DMS153 treated with DMSO at 0.1 percent for 48 hours (cell line): Measurements from ENCODE around the gene EVC2.
"Not testable (repeated sequence)": the region's sequence is repeated elsewhere in the genome, so short reads cannot be mapped to it uniquely, and the experiment has no call there.

Experiments
- DNase-seq: peaks from one replicate; lab custom pipeline; 2025; ENCODE audit not compliant: unreplicated experiment; lab: John Stamatoyannopoulos, UW

EVC2 gene

DNA sequence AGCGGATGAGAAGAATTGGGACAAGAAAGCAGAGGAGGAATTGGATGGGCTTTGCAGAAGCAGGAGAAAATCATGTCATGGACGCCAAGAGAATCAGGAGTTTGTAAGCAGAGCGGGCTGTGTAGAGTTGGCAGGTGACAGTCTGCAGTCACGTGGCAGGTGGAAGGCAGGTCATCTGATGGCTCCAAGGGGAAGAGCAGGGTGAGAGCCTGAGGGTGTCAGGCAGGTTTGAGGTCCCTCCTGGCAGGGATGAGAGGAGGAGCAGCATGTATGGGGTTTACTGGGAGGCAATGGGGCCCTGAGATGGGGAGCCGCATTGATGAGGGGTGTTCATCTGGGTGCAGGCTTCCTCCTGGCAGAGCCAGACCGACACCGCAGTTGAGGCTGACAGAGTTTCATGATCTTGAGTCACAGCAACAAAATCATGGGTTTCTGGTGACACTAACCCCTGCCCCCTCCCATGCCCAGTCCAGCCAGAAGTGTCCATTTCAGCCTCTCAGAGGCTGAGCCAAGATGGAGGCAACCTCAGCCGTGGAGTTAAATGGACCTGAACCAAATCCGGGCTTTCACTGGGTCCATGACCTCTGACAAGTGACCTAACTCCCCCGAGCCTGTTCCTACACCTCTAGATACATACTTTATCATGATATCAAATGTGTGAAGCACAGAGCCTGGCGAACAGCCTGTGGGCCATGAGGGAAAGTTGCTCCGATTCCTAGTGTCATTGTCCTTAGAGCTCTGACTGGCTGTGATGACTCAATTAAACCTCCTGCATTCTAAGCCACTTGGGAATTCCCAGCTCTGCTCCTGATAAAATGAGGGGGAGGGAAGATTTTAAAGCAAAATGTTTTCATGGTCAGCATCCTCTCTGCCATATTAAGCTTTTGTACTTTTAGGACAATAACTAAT is 38.7 kb upstream of the EVC2 start:
- no peak for DNase-seq

DNA sequence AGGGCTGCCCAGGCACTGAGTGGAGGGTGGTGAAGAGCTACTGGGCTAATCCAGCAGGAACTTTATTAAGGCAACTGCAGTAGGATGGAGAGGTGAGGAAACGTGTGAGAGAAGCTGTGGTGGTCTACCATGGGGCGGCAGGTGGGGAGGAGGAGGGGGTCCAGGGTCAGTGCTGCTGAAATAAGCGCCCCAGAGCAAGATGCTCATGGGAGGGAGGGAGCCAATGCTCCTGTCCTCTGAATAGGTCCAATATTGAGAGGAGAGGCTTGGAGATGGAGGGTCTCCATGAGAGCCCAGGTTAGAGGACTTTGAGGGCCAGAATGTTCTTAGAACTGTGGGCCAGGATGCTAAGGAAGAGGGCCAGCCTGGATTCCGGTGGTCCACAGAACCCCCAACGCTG is 37.9 kb upstream of the EVC2 start:
- no peak for DNase-seq

DNA sequence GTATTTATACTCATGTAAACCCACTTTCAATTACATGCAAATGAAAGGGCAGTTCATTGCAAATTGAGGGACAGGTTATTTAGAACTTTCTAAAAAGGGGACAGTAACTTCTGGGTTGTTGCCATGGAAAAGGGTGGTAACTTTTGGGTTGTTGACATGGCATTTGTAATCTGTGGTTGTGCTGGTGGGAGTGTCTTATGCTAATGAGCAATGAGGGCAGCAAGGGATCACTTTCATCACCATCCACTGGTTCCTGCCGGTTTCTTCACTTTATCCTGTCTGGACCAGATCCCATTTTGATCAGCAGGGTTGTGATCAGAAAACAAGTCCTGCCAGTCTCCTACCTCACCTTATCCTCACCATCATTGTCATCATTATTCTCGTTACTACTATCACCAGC is 34.6 kb upstream of the EVC2 start:
- no peak for DNase-seq

DNA sequence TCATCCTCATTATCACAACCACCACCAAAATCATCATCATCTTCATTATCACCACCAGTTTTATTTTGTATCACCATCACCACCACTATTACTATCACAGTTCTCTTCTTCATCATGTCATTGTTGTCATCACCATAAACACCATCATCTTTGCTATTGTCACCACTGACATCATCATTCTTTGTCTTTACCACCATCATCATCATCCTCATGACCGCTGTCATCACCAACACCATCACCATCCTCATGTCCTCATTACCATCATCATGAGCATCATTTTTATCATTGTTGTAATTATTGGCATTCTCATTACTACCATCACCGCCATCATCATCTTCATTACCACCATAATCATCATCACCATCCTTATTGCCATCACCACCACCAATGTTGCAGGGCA is 34.0 kb upstream of the EVC2 start:
- no peak for DNase-seq

DNA sequence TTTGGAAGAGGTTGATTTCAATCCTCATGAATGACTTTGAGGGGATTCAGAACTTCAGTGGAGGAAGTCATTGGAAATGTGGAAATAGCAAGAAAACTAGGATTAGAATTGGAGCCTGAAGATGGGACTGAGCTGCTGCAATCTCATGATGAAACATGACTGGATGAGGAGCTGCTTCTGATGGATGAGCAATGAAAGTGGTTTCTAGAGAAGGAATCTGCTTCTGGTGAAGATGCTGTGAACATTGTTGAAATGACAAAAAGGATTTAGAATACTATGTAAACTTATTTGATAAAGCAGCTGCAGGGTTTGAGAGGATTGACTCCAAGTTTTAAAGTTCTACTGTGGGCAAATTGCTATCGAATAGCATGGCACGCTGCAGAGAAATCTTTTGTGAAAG is 29.7 kb upstream of the EVC2 start:
- no peak for DNase-seq

DNA sequence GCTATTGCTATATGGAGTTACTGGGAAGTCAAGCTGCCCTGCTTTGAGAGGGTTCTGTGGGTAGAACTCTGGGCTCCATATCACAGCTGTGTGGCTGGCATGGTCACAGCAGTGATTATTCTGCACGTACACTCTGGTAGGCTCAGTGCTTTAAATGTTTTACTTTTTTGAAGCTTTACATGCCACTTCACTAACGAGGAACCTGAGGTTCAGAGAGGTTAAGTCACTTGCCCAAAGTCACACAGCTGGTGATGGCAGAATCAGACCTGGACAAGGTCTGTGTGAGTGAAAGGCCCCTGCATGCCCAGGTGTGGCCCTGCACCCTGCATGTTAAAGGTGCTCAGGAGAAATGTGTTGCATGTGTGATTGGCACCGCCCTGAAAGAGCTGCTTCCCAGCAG is 27.1 kb upstream of the EVC2 start:
- no peak for DNase-seq

DNA sequence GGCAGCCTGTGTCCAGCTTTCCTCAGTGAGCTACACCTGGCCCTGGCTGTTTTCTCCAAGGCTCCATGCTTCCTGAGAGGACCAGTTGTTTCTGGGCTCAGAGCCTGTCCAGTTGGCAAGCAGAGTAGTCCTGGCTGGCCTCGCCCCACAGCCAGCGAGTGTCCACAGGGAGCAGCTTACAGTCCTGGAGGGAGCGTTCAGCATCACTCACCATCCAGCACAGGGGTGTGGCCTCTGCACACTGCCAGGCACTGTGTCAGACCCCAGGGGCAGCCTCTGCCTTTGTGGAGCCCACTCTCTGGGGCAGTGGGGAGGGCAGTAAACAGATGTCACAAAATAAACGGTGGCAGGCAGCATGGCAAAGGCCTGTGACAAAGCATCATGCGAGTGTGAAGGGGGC is 26.5 kb upstream of the EVC2 start:
- no peak for DNase-seq

DNA sequence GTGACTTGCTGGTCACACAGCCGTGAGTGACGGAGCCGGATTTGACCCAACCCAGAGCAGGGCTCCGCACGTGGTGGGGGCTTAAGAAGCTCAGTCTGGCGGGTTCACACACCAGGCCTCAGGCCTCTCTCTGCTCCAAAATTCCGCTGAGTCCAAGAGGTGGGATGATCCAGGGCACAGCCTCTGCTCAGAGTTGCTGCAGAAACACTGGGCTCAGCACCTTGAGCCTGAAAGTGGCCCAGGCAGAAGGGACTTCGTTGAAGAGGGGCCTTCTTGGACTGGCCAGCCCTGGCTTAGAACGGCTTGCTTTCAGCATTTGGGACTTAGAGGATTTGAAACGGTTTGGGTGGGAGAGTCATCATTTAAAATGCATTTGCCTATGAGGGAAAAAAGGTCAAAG is 23.8 kb upstream of the EVC2 start:
- DNase-seq: no peak

DNA sequence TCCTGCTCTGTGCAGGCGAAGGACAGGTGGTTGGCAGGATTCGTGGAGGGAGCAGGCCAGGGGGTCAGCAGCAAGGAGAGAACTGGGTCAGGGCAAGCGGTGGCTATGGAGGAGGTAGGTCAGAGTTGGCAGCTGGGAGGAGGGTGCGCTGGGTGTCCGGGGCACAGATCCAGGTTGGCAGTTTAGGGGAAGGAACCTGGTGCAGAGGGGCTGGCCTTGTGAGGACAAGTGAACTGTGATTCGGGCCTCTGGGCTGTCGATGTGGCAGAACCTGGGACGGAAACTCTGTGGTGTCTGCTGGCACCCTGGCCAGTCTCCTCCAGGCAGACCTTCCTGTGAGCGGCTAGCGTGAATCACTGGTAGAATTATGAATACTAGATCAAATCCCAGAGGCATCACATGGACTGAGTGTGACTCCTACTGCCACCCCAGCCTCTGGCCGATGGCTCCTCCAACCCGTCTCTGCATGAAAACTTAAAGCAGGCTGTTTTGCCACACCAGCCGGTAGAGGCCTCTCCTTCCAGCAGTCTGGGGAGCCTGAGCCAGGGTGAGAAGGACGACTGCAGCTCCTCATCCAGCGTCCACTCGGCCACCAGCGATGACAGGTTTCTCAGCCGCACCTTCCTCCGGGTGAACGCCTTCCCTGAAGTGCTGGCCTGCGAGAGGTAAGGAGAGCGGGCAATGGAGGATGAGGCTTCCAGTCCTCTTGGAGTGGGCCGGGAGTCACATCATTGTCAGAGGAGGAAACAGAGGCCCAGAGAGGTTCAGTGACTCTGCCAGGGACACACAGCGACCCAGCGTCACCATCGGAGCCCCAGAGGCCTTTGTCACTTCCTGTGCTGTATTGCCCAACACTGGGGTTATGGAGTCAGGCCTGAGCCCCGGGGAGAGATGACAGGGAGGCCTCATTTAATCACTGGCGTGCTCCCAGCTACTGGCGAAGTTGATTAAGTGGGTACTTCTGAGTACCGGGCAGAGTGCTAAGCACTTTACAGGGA is 22.9 kb upstream of the EVC2 start:
- no peak for DNase-seq

DNA sequence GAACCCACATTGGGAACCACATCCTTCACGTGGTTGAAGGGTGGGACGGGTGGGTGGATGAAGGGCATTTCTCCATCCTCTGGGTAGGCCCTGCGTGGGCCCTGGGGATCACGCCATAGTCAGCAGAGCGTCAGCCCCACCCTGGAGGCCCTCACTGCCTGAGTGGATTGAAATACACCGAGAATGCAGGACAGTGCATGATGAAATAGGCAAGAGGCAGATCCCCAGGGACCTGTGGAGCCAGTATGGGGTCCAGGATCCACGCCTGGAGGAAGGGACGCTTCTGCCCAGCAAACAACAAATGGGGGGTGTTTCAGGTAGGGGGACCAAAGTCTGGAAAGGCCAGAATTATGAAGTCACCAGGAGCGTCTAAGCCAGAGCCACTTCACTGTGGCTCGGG is 22.1 kb upstream of the EVC2 start:
- no peak for DNase-seq

DNA sequence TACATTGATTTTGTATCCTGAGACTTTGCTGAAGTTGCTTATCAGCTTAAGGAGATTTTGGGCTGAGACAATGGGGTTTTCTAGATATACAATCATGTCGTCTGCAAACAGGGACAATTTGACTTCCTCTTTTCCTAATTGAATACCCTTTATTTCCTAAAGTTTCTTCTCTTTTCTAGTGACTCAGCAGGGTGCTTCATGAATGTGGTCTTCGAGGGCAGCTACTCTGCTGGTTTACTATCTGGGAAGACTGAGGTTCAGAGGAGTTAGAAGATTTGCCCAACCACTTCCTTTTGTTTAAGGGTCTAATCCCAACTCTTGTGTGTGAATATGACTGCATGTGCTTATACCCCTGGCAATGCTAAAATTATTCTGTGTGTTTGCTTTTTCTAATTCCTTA is 20.1 kb upstream of the EVC2 start:
- not testable (repeated sequence) for DNase-seq

DNA sequence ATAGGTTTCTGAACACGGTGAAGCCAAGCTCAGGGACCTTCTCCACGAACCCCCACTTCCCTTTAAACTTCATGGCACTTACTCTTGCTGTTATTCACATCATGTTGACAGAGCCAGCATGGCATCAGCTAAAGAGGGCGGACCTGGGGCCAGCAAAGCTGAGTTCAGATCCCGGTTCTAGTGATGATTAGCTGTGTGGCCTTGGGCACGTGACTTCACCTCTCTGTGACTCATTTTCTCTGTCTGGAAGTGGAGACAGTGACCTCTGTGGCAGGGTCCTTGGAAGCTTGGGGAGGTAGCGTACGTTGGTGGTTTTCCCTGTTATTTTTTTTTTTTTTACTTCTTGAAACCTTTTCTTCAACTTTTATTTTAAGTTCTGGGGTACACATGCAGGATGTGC is 16.0 kb upstream of the EVC2 start:
- DNase-seq: no peak

DNA sequence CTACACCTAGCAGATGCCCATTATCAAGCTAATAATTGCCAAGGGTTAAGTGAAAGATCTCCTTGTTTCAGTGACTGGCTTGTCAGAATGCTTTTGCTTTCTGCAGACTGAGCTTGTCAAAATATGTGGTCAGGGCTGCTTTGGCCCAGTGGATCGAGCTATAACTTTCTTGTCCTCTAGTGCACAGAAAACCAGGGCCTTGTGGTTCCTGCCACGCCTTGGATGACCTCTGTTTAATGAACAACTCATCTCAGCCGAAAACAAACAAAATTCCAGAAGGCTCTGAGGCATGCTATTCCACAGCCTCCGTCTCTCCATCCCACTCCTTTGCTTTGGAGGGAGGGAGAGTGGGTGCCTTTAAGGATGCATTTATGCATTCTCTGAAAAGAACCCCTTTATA is 14.0 kb upstream of the EVC2 start:
- DNase-seq: no peak

DNA sequence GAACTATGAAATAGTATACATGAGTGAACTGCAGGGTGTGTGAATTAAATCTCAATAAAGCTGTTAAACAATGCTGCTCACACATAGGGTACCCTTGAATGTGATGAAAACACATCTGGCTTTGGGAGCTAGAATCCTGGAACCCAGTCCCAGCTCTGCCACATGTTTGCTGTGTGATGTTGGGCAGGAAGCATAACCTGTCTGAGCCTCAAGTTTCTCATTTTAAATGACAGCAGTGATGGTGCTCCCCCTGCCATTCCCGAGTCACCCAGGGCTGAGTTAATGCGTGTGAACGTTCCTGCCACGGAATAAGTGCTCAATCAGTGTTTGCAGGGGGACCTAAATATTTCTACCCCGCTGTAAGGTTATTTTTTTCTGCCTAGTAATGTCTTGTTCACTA is 13.6 kb upstream of the EVC2 start:
- DNase-seq: no peak

DNA sequence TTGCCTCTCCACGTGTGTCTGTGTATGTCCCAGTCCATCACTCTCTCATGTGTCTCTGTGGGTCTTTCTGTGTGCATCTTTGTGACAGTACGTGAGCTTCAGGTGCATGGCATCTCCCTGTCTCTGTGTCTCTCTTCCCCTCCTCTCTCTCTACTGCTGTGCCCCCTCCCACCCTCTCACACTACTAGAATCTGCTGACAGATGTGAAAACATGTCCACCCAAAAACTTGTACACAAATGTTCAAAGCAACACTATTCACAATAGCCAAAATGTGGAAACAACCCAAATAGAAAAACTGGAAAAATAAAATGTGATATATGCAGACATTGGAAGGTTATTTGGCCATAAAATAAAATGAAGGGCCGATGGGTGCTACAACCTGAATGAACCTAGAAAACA is 12.6 kb upstream of the EVC2 start:
- DNase-seq: no peak

DNA sequence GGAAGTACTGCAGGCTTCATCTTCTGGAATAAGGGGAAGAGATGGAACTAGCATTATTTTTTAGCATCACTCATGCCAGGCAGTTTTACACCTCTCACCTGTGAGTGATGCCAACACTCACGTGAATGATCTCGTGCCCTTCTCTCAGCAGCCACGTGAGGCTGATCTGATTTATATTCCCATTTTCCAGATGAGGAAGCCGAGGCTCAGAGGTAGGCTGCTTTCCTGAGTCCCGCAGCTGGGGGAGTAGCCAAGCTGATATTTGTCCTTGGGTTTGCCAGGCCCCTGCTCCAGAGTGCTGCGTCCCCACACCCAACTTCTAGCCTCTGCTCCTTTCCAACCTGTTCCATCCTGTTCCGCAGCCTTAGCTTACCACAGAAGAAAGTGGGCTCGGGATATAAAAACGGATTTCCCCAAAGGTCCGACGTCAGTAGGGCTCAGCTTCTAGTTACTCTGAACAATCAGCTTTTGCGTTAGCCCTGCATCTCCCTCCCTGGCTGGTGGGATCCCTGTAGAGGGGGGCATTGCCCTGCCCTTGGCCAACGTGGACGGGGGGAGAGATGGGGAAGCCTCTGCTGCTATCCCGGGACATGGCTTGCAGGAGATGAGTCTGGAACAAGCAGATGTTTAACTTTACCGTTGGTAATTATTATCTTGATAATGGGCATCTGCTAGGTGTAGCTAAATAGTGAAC is 11.9 kb upstream of the EVC2 start:
- DNase-seq: no peak

DNA sequence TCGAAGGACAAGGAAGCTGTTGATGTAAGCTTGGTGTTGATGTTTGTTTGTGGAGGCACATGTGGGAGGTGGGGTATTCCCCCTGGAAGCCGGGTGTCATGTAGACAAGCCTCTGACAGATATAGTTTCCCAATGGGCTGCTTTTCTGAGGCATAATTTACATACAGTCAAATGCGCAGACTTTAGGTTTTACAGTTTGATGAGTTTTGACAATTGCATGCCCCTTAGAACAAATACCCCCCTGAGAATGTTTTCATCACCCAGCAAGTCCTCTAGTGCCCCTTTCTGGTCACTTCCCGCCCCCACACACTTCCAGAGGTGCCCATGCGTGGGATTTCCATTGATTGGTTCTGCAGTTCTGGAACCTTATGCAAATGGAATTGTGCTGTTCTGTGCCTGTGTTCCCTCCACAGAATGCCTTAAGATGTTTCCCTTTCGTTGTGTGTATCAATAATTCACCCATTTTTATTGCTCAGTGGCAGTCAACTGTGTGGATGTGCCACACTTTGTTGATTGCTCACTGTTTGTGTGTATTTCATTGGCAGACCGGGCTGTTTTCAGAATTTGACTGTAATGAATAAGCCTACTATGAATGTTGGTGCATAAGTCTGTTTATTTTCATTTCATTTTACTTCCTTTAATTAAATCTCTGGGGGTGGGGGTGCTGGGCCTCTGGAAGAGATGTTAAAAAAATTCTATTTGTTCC is 11.1 kb upstream of the EVC2 start:
- no peak for DNase-seq

DNA sequence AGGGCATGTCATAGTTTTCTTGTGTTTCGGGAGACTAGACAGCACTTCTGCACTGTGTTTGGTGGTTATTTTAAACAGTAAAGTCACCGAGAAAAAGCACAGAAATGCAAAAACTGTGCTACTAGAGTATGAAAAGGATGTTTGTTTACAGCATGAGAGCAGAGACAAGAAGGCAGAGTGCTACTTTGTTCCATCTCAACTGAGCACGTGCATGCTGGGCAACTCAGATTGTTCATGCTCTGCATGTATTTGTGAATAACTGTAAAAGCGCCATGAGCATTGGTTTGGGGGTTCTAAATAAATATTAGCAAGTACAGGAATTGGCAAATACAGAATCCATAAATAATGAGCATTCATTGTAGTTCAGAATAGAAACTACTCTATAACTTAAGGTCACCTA is 10.1 kb upstream of the EVC2 start:
- no peak for DNase-seq

DNA sequence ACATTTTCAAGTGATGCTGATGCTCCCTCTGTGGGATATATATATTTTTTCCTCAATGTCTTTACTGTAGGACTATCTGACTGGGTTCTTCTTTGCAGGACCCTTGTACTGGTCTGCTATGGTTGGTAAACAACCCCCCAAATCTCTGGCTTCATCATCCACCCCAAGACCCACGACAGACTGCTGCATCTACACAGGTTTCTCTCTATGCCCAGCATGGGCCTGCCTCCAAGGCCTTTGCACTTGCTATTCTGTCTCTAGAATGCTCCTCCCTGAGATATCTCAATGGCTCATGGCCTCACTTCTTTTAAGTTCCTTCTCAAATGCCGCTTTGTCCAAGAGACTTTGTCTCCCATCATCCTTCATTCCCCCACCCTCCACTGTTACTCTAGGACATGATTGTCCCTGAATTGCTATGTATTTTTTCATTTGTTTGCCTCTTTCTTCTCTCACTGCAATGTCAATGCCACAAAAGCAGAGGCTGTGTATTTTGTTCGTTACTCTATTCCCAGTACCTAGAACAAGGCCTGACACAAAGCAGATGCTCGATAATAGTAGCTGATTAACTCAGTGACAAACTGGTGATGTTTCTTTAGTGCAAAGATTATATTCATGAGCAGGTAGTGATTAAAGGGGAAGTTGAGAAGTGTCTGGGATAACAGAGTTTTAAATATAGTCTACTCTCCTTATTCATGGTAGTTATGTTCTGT is 9.2 kb upstream of the EVC2 start:
- DNase-seq: no peak

DNA sequence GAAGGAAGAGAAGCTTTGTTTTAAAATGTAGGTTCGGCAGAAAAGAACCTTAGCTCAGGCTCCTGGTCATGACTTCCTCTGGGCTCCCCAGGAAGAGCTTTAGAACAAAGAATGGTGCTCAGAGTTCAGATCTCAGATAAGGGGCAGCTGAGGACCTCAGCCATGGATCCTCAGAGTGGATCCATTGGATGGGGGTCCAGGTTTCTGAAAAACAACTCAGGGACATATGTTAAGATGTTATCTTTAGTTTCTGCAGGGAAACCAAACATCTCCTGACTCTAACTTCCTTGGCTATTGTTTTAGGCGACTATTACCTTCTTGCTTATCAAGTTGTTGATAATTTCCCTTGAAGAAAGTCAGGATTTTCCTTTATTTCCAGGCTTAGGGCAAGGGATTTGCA is 8.0 kb upstream of the EVC2 start:
- no peak for DNase-seq
